ENCODE results near the gene FAM53B. TPM values are rescaled to one million over a fixed set of nuclear protein-coding genes. Genes with fewer than 3 reads are reported as not detected.

Gene FAM53B
- total RNA-seq, 1 donor from 2014 or later, result 41.3 TPM

- no peak for TF ChIP-seq CTCF (conservative IDR thresholded peaks at IDR 0.05)
- no peaks in the 10 kb centered on the region for H3K27me3 Mint-ChIP-seq (ENCODE audit: low read depth)
- no peaks in the 10 kb centered on the region for H3K9me3 Mint-ChIP-seq
- no peak overlapping the region for H3K4me3 Mint-ChIP-seq
- no peaks in the 10 kb centered on the region for H3K36me3 Mint-ChIP-seq (ENCODE audit: low read depth)
- DNase-seq (ENCODE audit: low read depth, low spot score), result no peak
- H3K4me1 Mint-ChIP-seq, result peaks cover 6% of the 10 kb centered on the region
- no peak overlapping the region for H3K27ac Mint-ChIP-seq (ENCODE audit: unreplicated experiment)
These were observed 142.6 kb downstream of the FAM53B start for GRCh38 chr10:124601431-124602120.

- no peak for DNase-seq (ENCODE audit: low read depth, low spot score)
- Mint-ChIP-seq H3K27me3 (ENCODE audit: low read depth) (no peaks in the 10 kb centered on the region), H3K36me3 (ENCODE audit: low read depth) (no peaks in the 10 kb centered on the region), H3K27ac (ENCODE audit: unreplicated experiment) (no peak overlapping the region), H3K4me1 (peaks cover 6% of the 10 kb centered on the region), H3K4me3 (no peak overlapping the region), H3K9me3 (no peaks in the 10 kb centered on the region)
- TF ChIP-seq CTCF (conservative IDR thresholded peaks at IDR 0.05), result no peak
These were observed 143.2 kb downstream of the FAM53B start for GRCh38 chr10:124601016-124601415.

GRCh38 chr10:124600051-124600880, 143.9 kb downstream of the FAM53B start:
- no peaks in the 10 kb centered on the region for H3K9me3 Mint-ChIP-seq
- DNase-seq (ENCODE audit: low read depth, low spot score), result no peak
- H3K36me3 Mint-ChIP-seq (ENCODE audit: low read depth), result no peaks in the 10 kb centered on the region
- TF ChIP-seq CTCF (conservative IDR thresholded peaks at IDR 0.05), result no peak
- H3K4me3 Mint-ChIP-seq, result no peak overlapping the region
- peaks cover 3% of the 10 kb centered on the region for H3K4me1 Mint-ChIP-seq
- no peaks in the 10 kb centered on the region for H3K27me3 Mint-ChIP-seq (ENCODE audit: low read depth)
- H3K27ac Mint-ChIP-seq (ENCODE audit: unreplicated experiment), result no peak overlapping the region

- DNase-seq (ENCODE audit: low read depth, low spot score), result no peak
- no peaks in the 10 kb centered on the region for H3K9me3 Mint-ChIP-seq
- H3K27me3 Mint-ChIP-seq (ENCODE audit: low read depth), result no peaks in the 10 kb centered on the region
- H3K27ac Mint-ChIP-seq (ENCODE audit: unreplicated experiment), result no peak overlapping the region
- no peak overlapping the region for H3K4me3 Mint-ChIP-seq
- no peaks in the 10 kb centered on the region for H3K36me3 Mint-ChIP-seq (ENCODE audit: low read depth)
- H3K4me1 Mint-ChIP-seq, result no peaks in the 10 kb centered on the region
- TF ChIP-seq CTCF (conservative IDR thresholded peaks at IDR 0.05), result no peak
These were observed 144.6 kb downstream of the FAM53B start for GRCh38 chr10:124599588-124600050.

GRCh38 chr10:124598773-124599587, 145.2 kb downstream of the FAM53B start:
- no peak overlapping the region for H3K27ac Mint-ChIP-seq (ENCODE audit: unreplicated experiment)
- no peaks in the 10 kb centered on the region for H3K9me3 Mint-ChIP-seq
- TF ChIP-seq CTCF (conservative IDR thresholded peaks at IDR 0.05), result no peak
- no peaks in the 10 kb centered on the region for H3K27me3 Mint-ChIP-seq (ENCODE audit: low read depth)
- DNase-seq (ENCODE audit: low read depth, low spot score), result no peak
- H3K4me3 Mint-ChIP-seq, result no peak overlapping the region
- no peaks in the 10 kb centered on the region for H3K36me3 Mint-ChIP-seq (ENCODE audit: low read depth)
- no peaks in the 10 kb centered on the region for H3K4me1 Mint-ChIP-seq
